GM20431 (cell line): ENCODE measurements around the gene MIGA2.
"Not testable (repeated sequence)": the region's sequence is repeated elsewhere in the genome, so short reads cannot be mapped to it uniquely, and the experiment has no call there.

Experiments used
- in situ Hi-C: fragments of 300-500 bp; cut with MseI, MboI; formaldehyde crosslinking; loops from one replicate; pipeline ENCODE4 v1.15.0; 2020; ENCODE audit warnings: low sequenced_read_pairs; ENCODE audit not compliant: unreplicated experiment

Gene MIGA2

GRCh38 chr9:129033216-129033615 is 3.2 kb upstream of the MIGA2 start:
- in situ Hi-C loops: no loop called here

GRCh38 chr9:129035838-129036237 is 588 bp upstream of the MIGA2 start:
- in situ Hi-C loops: not testable (repeated sequence)

DNA sequence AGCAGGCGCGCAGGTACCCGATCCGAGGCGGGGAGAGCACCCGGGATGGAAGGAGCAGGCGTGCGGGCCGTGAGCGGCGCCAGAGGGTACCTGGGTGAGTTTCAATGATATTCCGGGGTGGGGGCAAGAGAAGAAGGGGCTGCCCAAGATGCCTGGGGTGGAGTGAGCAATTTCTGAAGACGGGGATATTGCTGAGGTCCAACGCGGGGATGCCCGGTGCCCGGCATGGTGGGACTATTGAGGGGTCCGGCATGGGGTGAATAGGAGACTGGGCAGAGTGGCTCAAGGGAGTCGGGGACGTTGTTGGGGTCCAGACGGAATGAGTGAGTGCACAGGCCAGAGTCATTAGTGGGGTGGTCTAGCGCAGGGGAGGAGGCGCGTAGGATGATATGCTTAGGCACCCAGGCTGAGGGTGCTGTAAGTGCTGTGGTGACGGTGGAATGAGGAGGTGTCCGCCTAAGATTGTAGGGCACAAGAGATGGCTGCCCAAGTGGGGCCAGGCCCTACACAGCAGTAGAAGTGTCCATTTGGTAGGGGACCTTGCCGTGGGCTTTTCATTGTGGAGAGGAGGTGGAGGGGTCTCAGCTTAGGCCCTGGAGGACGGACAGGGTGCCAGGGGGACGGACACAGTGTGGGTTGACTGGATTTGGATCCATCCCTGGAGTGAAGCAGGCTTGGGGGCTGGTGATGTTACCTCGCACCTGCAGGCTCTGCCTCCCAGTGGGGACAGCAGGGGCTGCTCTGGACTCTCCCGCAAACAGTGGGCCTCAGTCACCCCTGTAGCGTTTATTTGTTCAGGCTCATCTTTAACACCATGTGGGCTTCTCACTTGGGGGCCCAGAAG is 719 bp downstream of the MIGA2 start:
- in situ Hi-C loops: no loop called here

GRCh38 chr9:129037767-129038098 is 1.3 kb downstream of the MIGA2 start:
- in situ Hi-C loops: no loop called here

- in situ Hi-C loops: no loop called here
Measured at GRCh38 chr9:129038109-129038852, 1.9 kb downstream of the MIGA2 start.

DNA sequence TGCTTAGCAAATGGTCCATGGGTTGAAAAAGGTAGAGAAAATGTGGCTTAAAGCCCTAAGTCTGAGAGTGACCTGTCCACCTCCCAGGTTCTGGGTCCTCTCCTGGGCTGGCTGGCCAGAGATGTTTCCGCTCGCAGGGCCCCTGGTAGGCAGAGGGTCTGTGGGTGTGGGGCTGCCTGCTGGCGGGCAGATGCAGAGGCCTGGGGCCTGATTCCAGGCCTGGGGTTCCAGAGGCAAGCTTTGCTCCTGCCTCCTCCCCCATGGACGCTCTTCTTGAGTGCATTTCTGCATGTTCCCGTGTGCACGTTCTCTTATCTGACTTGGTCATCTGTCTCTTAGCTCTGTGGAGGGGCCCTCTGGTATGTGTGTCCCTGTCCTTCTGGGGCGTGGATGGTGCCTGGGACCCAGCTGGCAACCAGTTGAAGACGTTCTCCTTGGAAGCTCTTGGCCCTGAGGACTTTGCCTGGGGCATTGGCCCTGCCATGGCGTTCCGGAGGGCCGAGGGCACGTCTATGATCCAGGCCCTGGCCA is 3.8 kb downstream of the MIGA2 start:
- in situ Hi-C loops: no loop called here

GRCh38 chr9:129042016-129042415 is 5.6 kb downstream of the MIGA2 start:
- in situ Hi-C loops: no loop called here

DNA sequence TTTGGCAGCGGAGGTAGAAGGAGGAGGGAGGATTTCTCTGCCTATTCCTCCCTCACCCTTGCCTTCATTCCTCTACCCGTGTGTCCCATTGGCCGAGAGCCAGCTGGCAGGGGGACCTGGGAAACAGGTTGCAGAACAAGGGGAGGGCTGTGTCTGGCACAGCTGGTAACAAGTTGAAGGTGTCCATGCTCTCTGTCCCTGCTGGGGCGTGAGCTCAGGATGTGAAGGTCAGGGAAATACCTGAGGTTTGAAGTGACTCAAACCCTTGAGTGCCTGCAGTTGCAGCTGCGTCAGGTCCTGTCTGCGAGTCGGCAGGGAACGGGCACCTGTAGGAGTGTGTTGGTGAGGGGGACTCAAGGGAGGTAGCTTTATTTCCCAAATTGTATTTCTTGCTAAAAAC is 16.2 kb downstream of the MIGA2 start:
- in situ Hi-C loops: no loop called here

DNA sequence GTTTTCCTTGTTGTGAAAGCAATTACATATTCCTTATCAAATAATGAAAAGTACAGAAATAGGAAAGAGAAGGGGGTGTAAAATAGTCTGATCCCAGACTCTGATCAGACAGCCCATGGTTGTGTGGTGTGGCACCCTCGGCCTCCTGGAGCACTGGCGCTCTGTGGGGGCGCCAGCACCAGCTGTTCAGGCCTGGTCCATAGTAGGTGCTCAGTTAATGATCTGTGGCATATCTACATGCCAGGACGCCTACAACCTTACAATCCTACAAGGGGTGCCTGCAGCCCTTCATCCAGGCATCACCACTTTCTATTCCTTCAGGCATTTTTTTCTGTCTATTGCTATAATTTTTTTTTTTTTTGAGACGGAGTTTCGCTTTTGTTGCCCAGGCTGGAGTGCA is 16.6 kb downstream of the MIGA2 start:
- in situ Hi-C loops: no loop called here

DNA sequence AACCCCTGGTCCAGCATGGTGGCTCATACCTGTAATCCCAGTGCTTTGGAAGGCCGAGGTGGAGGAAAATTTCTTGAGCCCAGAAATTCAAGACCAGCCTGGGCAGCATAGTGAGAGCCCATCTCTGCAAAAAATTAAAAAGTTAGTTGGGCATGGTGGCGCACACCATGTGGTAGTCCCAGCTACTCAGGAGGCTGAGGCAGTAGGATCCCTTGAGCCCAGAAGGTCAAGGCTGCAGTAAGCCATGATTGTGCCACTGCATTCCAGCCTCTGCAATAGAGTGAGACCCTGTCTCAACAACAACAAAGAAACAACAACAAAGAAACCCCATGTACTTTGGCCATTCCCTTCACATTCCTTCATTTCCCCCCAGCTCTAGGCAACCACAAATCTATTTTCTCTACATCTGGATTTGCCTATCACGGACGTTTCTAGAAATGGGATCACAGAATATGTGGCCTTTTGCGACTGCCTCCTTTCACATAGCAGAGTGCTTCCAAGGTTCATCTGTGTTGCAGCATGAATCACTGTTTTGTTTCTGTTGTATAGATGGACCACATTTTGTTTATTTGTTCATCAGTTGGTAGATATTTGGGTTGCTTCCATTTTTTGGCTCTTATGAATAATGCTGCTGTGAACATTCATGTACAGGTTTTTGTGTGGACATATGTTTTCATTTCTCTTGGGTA is 17.9 kb downstream of the MIGA2 start:
- in situ Hi-C loops: no loop called here

- in situ Hi-C loops: no loop called here
Measured at GRCh38 chr9:129058965-129059795, 22.8 kb downstream of the MIGA2 start.

DNA sequence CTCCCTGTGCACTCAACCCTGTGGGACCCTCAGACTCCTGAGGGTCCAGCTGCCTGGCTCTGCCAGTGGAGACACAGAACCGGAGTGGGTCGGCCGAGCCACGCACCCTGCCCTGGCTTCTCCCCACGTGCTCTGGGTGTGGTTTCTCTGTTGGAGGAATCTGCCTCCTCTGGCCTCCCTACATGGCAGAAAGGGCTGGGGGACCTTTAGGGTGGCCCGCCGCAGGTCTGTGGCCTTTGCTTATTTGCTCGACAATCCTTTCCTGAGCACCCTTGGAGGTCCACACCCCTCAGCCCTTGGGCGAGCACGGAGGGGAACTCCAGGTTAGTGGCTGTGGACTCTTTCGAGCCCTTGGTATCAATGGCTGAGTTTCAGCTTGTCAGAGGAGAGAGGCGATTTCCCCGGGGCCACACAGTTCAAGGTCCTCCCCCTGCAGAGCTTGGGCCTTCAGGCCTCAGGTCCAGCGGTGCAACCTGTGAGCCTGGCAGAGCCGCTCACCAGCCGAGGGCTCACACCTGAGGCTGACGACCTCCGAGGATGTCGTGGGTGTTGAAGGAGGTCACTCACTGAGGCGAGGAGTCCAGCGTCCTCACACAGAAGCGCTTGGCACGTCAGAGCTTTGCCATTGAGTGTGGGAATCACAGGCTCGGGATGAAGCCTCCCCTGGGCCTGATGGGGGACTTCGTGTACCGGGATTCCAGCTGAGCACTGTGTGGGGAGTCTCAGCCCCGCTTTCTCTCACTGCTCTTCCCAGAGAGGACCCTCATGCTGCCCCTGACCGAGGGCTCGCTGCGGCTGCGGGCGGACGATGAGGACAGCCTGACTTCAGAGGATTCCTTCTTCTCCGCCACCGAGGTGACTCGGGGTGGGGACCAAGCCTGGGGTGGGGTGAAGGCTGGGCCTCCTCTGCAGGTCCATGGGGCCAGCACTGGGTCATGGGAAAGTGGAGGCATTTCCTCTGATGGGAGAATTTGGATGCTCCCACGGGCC is 23.7 kb downstream of the MIGA2 start:
- in situ Hi-C loops: no loop called here

GRCh38 chr9:129060991-129061390 is 24.6 kb downstream of the MIGA2 start:
- in situ Hi-C loops: no loop called here

GRCh38 chr9:129063061-129063460 is 26.6 kb downstream of the MIGA2 start:
- in situ Hi-C loops: no loop called here

GRCh38 chr9:129064499-129064908 is 28.1 kb downstream of the MIGA2 start:
- in situ Hi-C loops: no loop called here

DNA sequence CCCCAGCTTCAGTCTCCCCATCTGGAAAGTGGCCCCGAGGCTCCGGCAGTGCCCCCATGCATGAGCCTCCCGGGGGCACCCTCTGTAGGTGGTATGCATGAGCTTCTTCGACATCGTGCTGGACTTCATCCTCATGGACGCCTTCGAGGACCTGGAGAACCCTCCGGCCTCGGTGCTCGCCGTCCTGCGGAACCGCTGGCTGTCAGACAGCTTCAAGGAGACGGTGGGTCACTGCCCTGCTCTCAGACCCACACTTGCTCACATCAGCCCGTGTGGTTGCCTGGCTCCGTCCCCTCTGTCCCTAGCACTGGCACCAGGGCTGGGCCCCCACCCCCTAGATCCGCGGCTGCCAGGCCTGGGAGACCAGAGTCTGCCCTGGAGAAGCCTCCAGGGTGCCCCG is 31.7 kb downstream of the MIGA2 start:
- in situ Hi-C loops: no loop called here

GRCh38 chr9:129068990-129069861 is 32.8 kb downstream of the MIGA2 start:
- in situ Hi-C loops: no loop called here
